Osteoblast (primary cell): ENCODE results near the gene DENND1A. TPM values are rescaled to one million over a fixed set of nuclear protein-coding genes. Genes with fewer than 3 reads are reported as not detected.

ENCODE experiments used
- DNase-seq: peaks from one replicate; pipeline ENCODE4 v3.0.0; 2011; ENCODE audit warnings: low spot score, mixed read lengths; ENCODE audit not compliant: insufficient read length; ENCODE audit errors: missing footprints
- H2AFZ ChIP-seq: 2 replicates; pipeline ENCODE4 v1.6.0; 2011; ENCODE audit warnings: mild to moderate bottlenecking, low read length
- H3K27ac ChIP-seq: 2 replicates; pipeline ENCODE4 v1.5.1; 2011; ENCODE audit warnings: mild to moderate bottlenecking, low read depth, low read length, moderate library complexity
- H3K27me3 ChIP-seq: 2 replicates; pipeline ENCODE4 v1.6.0; 2012; ENCODE audit warnings: mild to moderate bottlenecking, control low read depth, inconsistent platforms, low read length, moderate library complexity; ENCODE audit not compliant: insufficient read depth
- H3K36me3 ChIP-seq: 2 replicates; pipeline ENCODE4 v1.5.1; 2011; ENCODE audit warnings: mild to moderate bottlenecking, low read length, control low read depth, moderate library complexity; ENCODE audit not compliant: insufficient read depth
- H3K4me1 ChIP-seq: 2 replicates; pipeline ENCODE4 v1.5.1; 2011; ENCODE audit warnings: mild to moderate bottlenecking, low read length, control low read depth, moderate library complexity; ENCODE audit not compliant: insufficient read depth
- H3K4me2 ChIP-seq: 2 replicates; pipeline ENCODE4 v1.6.0; 2011; ENCODE audit warnings: mild to moderate bottlenecking, low read length; ENCODE audit not compliant: insufficient read depth
- H3K4me3 ChIP-seq: fragments of 200-600 bp; sonication (generic); 3 replicates; pipeline ENCODE4 v1.5.1; 2012; ENCODE audit warnings: mild to moderate bottlenecking, low read length, inconsistent platforms; ENCODE audit not compliant: insufficient read depth
- H3K79me2 ChIP-seq: 2 replicates; pipeline ENCODE4 v1.6.0; 2012; ENCODE audit warnings: mild to moderate bottlenecking, low read length, control low read depth, inconsistent platforms; ENCODE audit not compliant: insufficient read depth
- H3K9me3 ChIP-seq: 2 replicates; pipeline ENCODE4 v1.5.1; 2011; ENCODE audit warnings: low read depth, low read length, control low read depth
- H4K20me1 ChIP-seq: 2 replicates; pipeline ENCODE4 v1.6.0; 2012; ENCODE audit warnings: mild to moderate bottlenecking, low read length, control low read depth; ENCODE audit not compliant: insufficient read depth
- total RNA-seq: library from RNA; depleted of rRNA; stranded (reverse); fragments of >200 nt; gene quantifications from 2 replicates; pipeline ENCODE4 v1.2.3, GENCODE V29; 2012
- TF ChIP-seq, protein P1 (sequence below): IDR thresholded peaks from 2 replicates; pipeline ENCODE4 v1.5.1; 2011; ENCODE audit warnings: mild to moderate bottlenecking, low read depth, low read length, moderate library complexity; ENCODE audit errors: extremely low read depth

The DENND1A gene
- total RNA-seq, 1 donor = 14.1 TPM

DNA sequence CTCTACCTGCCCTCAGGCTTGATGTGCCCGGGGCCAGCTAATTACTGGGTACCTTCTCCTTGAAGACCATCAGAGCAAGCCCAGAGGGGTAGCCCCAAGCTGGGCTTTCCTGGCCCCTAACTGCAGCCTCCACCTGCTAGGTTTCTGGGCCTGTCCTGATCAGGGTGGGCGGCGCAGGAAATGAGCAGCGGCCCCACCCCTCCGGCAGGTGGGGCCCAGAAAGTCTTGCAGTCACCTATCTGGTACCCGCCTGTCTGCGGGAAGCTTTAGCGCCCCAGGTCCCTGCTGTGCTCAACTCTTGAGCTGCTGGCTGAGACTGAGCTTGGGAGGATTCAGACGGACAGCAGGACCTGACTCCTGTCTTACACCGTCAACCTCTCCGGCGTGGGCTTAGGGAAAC lies 44.5 kb upstream of the DENND1A start:
- Histone ChIP-seq H3K27ac (no peak overlapping the region), H3K9me3 (no peaks in the 10 kb centered on the region), H3K4me1 (no peaks in the 10 kb centered on the region), H3K4me2 (no peak overlapping the region), H2AFZ (no peak overlapping the region), H3K27me3 (peaks cover 15% of the 10 kb centered on the region), H3K36me3 (no peaks in the 10 kb centered on the region), H3K4me3 (no peak overlapping the region), H4K20me1 (no peaks in the 10 kb centered on the region), H3K79me2 (no peaks in the 10 kb centered on the region)
- TF ChIP-seq, protein P1, sequence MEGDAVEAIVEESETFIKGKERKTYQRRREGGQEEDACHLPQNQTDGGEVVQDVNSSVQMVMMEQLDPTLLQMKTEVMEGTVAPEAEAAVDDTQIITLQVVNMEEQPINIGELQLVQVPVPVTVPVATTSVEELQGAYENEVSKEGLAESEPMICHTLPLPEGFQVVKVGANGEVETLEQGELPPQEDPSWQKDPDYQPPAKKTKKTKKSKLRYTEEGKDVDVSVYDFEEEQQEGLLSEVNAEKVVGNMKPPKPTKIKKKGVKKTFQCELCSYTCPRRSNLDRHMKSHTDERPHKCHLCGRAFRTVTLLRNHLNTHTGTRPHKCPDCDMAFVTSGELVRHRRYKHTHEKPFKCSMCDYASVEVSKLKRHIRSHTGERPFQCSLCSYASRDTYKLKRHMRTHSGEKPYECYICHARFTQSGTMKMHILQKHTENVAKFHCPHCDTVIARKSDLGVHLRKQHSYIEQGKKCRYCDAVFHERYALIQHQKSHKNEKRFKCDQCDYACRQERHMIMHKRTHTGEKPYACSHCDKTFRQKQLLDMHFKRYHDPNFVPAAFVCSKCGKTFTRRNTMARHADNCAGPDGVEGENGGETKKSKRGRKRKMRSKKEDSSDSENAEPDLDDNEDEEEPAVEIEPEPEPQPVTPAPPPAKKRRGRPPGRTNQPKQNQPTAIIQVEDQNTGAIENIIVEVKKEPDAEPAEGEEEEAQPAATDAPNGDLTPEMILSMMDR = no peak
- DNase-seq = no peak

DNA sequence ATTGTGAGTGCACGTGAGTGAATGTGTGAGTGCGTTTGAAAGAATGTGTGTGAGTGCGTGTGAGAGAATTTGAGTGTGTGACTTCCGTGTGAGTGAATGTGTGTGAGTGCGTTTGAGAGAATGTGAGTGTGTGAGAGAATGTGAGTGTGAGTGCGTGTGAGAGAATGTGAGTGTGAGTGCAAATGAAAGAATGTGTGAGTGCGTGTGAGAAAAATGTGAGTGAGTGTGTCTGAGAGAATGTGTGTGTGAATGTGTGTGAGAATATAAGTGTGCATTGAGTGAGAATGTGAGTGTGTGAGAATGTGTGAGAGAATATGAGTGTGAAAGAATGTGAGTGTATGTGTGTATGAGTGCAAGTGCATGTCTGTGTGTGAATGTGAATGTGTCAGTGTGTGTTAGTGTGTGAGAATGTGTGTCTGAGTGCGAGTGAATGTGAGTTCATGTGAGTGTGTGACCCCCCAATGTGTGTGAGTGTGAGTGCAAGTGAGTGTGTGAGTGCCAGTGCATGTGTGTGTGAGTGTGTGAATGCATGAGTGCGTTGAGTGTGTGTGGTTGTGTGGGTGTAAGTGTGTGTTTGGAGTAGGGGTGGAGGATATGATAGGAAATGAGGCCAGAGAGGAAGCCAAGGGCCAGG lies 43.8 kb upstream of the DENND1A start:
- no peak for DNase-seq
- TF ChIP-seq, protein P1 = no peak

GRCh38 chr9:123972618-123973017 lies 42.7 kb upstream of the DENND1A start:
- H3K27ac ChIP-seq = no peak overlapping the region
- no peak overlapping the region for H2AFZ ChIP-seq
- H3K79me2 ChIP-seq = no peaks in the 10 kb centered on the region
- no peak overlapping the region for H3K4me2 ChIP-seq
- TF ChIP-seq, protein P1 = no peak
- H3K36me3 ChIP-seq = no peaks in the 10 kb centered on the region
- no peak for DNase-seq
- H3K27me3 ChIP-seq = peaks cover 11% of the 10 kb centered on the region
- no peaks in the 10 kb centered on the region for H3K9me3 ChIP-seq
- H3K4me1 ChIP-seq = no peaks in the 10 kb centered on the region
- H3K4me3 ChIP-seq = no peak overlapping the region
- H4K20me1 ChIP-seq = no peaks in the 10 kb centered on the region

More for the DNA sequence above, 43.8 kb upstream of the DENND1A start:
- H3K9me3 ChIP-seq = no peaks in the 10 kb centered on the region
- H3K79me2 ChIP-seq = no peaks in the 10 kb centered on the region
- H3K27ac ChIP-seq = no peak overlapping the region
- no peak overlapping the region for H2AFZ ChIP-seq
- no peaks in the 10 kb centered on the region for H4K20me1 ChIP-seq
- no peak overlapping the region for H3K4me2 ChIP-seq
- no peaks in the 10 kb centered on the region for H3K36me3 ChIP-seq
- H3K4me3 ChIP-seq = no peak overlapping the region
- no peaks in the 10 kb centered on the region for H3K4me1 ChIP-seq
- H3K27me3 ChIP-seq = peaks cover 9% of the 10 kb centered on the region

GRCh38 chr9:123967323-123967722 lies 37.4 kb upstream of the DENND1A start:
- Histone ChIP-seq H3K4me1 (no peaks in the 10 kb centered on the region), H3K27me3 (peaks cover 8% of the 10 kb centered on the region), H3K36me3 (no peaks in the 10 kb centered on the region), H3K27ac (no peak overlapping the region), H4K20me1 (no peaks in the 10 kb centered on the region), H2AFZ (no peak overlapping the region), H3K4me3 (no peak overlapping the region), H3K4me2 (no peak overlapping the region), H3K79me2 (no peaks in the 10 kb centered on the region), H3K9me3 (no peaks in the 10 kb centered on the region)
- DNase-seq = no peak
- TF ChIP-seq, protein P1 = no peak
